Endothelial cell of umbilical vein (primary cell): ENCODE data around the gene NEDD4L. TPM values are rescaled to one million over a fixed set of nuclear protein-coding genes. Genes with fewer than 3 reads are reported as not detected.

Source experiments
- BruUV-seq: library from RNA; stranded (reverse); fragments of 400-500 nt; replicated peaks from 2 replicates; lab custom pipeline; 2021; lab: Mats Ljungman, UMichigan
- CTCF ChIA-PET: fragments of 300-600, 350-600 bp; sonication (Branson Sonifier 250); formaldehyde crosslinking; loops from one replicate; lab custom pipeline; 2021; ENCODE audit warnings: antibody characterized with exemption, inconsistent platforms; lab: Charles Lee
- POLR2A ChIA-PET: fragments of 300-600, 350-600 bp; sonication (Branson Sonifier 250); formaldehyde crosslinking; loops from one replicate; lab custom pipeline; 2021; ENCODE audit warnings: antibody characterized with exemption, inconsistent platforms; lab: Charles Lee
- DNase-seq: peaks from one replicate; pipeline ENCODE4 v3.0.0-alpha.2; 2011; ENCODE audit warnings: low read depth, low spot score
- FAIRE-seq: peaks from 2 replicates; lab custom pipeline; 2011; peaks lifted over from hg19 to GRCh38; lab: Jason Lieb, UNC
- H2AFZ ChIP-seq: 2 replicates; pipeline ENCODE4 v1.6.0; 2012; ENCODE audit warnings: low read depth, low read length, control low read depth, inconsistent platforms
- H3K27ac ChIP-seq: 2 replicates; pipeline ENCODE4 v1.5.1; 2011; ENCODE audit warnings: low read depth, mild to moderate bottlenecking, control low read depth, low read length, moderate library complexity; ENCODE audit not compliant: insufficient read depth
- H3K27me3 ChIP-seq, 2 experiments: 2 replicates each; pipeline versions ENCODE4 v1.6.0 to v1.6.1; 2011; ENCODE audit warnings: low read length in 2 of 2, mixed read lengths in 1 of 2; ENCODE audit not compliant: control insufficient read depth in 2 of 2, insufficient read depth in 2 of 2
- H3K36me3 ChIP-seq, 2 experiments: 2 replicates in 1 of 2; 3 replicates in 1 of 2; pipeline ENCODE4 v1.5.1; 2011; ENCODE audit warnings: low read length in 2 of 2, mild to moderate bottlenecking in 1 of 2, moderate library complexity in 1 of 2; ENCODE audit not compliant: control insufficient read depth in 2 of 2, insufficient read depth in 2 of 2; ENCODE audit errors: extremely low read depth in 1 of 2
- H3K4me1 ChIP-seq: 3 replicates; pipeline ENCODE4 v1.5.1; 2011; ENCODE audit warnings: mild to moderate bottlenecking, low read length; ENCODE audit not compliant: control insufficient read depth, insufficient read depth; ENCODE audit errors: extremely low read depth
- H3K4me2 ChIP-seq: 2 replicates; pipeline ENCODE4 v1.6.1; 2011; ENCODE audit warnings: low read length, control low read depth, mixed read lengths; ENCODE audit not compliant: insufficient read depth
- H3K4me3 ChIP-seq, 3 experiments: fragments of 200-600 bp in 1 of 3; sonication (generic), shearing (Covaris generic) in 1 of 3; replicated peaks in 1 of 3; 2 replicates each; pipeline ENCODE4 v1.5.1; 2011 to 2016; ENCODE audit warnings: control low read depth in 3 of 3, low read length in 3 of 3, mild to moderate bottlenecking in 2 of 3, inconsistent platforms in 1 of 3, low read depth in 1 of 3, moderate library complexity in 1 of 3; ENCODE audit not compliant: insufficient read depth in 1 of 3
- H3K79me2 ChIP-seq: 2 replicates; pipeline ENCODE4 v1.6.0; 2012; ENCODE audit warnings: low read length, inconsistent platforms; ENCODE audit not compliant: control insufficient read depth, insufficient read depth
- H3K9ac ChIP-seq: replicated peaks from 2 replicates; pipeline ENCODE3; 2011; ENCODE audit warnings: low read length, control low read depth; ENCODE audit not compliant: insufficient read depth; ENCODE audit errors: extremely low read depth
- H3K9me1 ChIP-seq: replicated peaks from 3 replicates; pipeline ENCODE4 v1.6.0; 2011; ENCODE audit warnings: mild to moderate bottlenecking, low read length; ENCODE audit not compliant: control insufficient read depth, insufficient read depth; ENCODE audit errors: extremely low read depth
- H3K9me3 ChIP-seq: replicated peaks from 2 replicates; pipeline ENCODE4 v1.5.1; 2012; ENCODE audit warnings: low read length, inconsistent platforms; ENCODE audit not compliant: control insufficient read depth, insufficient read depth
- H4K20me1 ChIP-seq: replicated peaks from 2 replicates; pipeline ENCODE3; 2011; ENCODE audit warnings: mild to moderate bottlenecking, low read length; ENCODE audit not compliant: control insufficient read depth, insufficient read depth; ENCODE audit errors: extremely low read depth
- CTCF ChIP-seq, 2 donors: IDR thresholded peaks; 1 replicate in 1 of 2; 2 replicates in 1 of 2; pipeline ENCODE4 v1.5.1; 2011; ENCODE audit warnings: low read length in 2 of 2, mild to moderate bottlenecking in 2 of 2, moderate library complexity in 2 of 2, control low read depth in 1 of 2, inconsistent platforms in 1 of 2, low read depth in 1 of 2; ENCODE audit not compliant: insufficient read depth in 1 of 2; ENCODE audit errors: extremely low read depth in 1 of 2
- EZH2 ChIP-seq: IDR thresholded peaks from 2 replicates; pipeline ENCODE4 v1.6.1; 2012; ENCODE audit warnings: borderline replicate concordance, low read depth, mild to moderate bottlenecking, moderate library complexity, low read length, inconsistent platforms; ENCODE audit not compliant: severe bottlenecking
- GATA2 ChIP-seq: IDR thresholded peaks from 2 replicates; pipeline ENCODE4 v1.7.0; 2011; ENCODE audit warnings: low read depth, mild to moderate bottlenecking, moderate library complexity, mixed read lengths, low read length; ENCODE audit not compliant: insufficient read length, insufficient read depth
- JUN ChIP-seq: IDR thresholded peaks from 2 replicates; pipeline ENCODE4 v1.6.1; 2011; ENCODE audit warnings: borderline replicate concordance, low read depth; ENCODE audit not compliant: insufficient read length, insufficient read depth
- MAX ChIP-seq: IDR thresholded peaks from 2 replicates; pipeline ENCODE4 v1.6.1; 2011; ENCODE audit not compliant: insufficient read depth, insufficient read length
- POLR2A ChIP-seq: IDR thresholded peaks from 2 replicates; pipeline ENCODE4 v1.6.1; 2012; ENCODE audit warnings: low read depth, mild to moderate bottlenecking, control low read depth, low read length
- POLR2AphosphoS5 ChIP-seq: IDR thresholded peaks from 2 replicates; pipeline ENCODE4 v1.6.1; 2012; ENCODE audit warnings: low read depth, mild to moderate bottlenecking, control low read depth, low read length, moderate library complexity; ENCODE audit not compliant: insufficient read depth
- dilution Hi-C: fragments of 300-500 bp; cut with MboI; formaldehyde crosslinking; loops from one replicate; pipeline ENCODE4 v1.15.0; 2019; ENCODE audit warnings: low sequenced_read_pairs; ENCODE audit not compliant: extremely low pct_ligation_motif_present
- intact Hi-C: fragments of 100-400 bp; cut with micrococcal nuclease; formaldehyde crosslinking; loops from one replicate; pipeline ENCODE4 v1.10.0; 2022
- polyA plus RNA-seq, 4 experiments: library from polyadenylated mRNA; depleted of rRNA in 3 of 4; stranded (reverse) in 3 of 4; unstranded in 1 of 4; fragments of >200 nt; gene quantifications; 2 replicates each; pipeline versions ENCODE4 v1.2.1 to v1.2.3, GENCODE V29; 2011 to 2012; ENCODE audit warnings: missing spikeins in 1 of 4
- total RNA-seq: library from RNA; stranded (reverse); gene quantifications from 2 replicates; pipeline ENCODE4 v1.2.3, GENCODE V29; 2021

The NEDD4L gene
- total and polyA plus RNA-seq, 2 donors (not counting 3 experiments of a cell fraction or from before 2014, with no cell fraction given): 20.5 to 78.9 TPM

GRCh38 chr18:58229162-58229561 lies 185.1 kb downstream of the NEDD4L start:
- Histone ChIP-seq H3K4me3 (no peak overlapping the region), H2AFZ (no peak overlapping the region), H3K27ac (no peak overlapping the region), H3K9me3 (no peaks in the 10 kb centered on the region), H3K4me2 (no peak overlapping the region), H3K4me1 (peaks cover 14% of the 10 kb centered on the region), H4K20me1 (no peaks in the 10 kb centered on the region), H3K9me1 (no peaks in the 10 kb centered on the region), H3K27me3 (no peaks in the 10 kb centered on the region), H3K79me2 (no peaks in the 10 kb centered on the region), H3K9ac (no peak overlapping the region), H3K36me3 (no peaks in the 10 kb centered on the region)
- TF ChIP-seq JUN: no peak
- DNase-seq (no peak), FAIRE-seq (no peak)
- dilution Hi-C loops: no loop called here
- intact Hi-C loops: no loop called here
- ChIA-PET CTCF (interaction anchor here (1.1 to 1.3 kb wide), 2 partner anchors 48 to 93 kb away, joined by 3 to 4 read pairs; no protein-coding TSS in a partner anchor), POLR2A (no interaction called here)
- no TSS peak for BruUV-seq

GRCh38 chr18:58230438-58231179 lies 186.6 kb downstream of the NEDD4L start:
- no TSS peak for BruUV-seq
- intact Hi-C loops (loop anchor here (5.0 kb wide), 1 partner anchor 262 kb away; no protein-coding TSS in a partner anchor), dilution Hi-C loops (no loop called here)
- FAIRE-seq: no peak
- H4K20me1 ChIP-seq: no peaks in the 10 kb centered on the region
- H2AFZ ChIP-seq: no peak overlapping the region
- POLR2A ChIA-PET: no interaction called here
- H3K9me1 ChIP-seq: no peaks in the 10 kb centered on the region
- DNase-seq: no peak
- no peaks in the 10 kb centered on the region for H3K27me3 ChIP-seq
- no peaks in the 10 kb centered on the region for H3K79me2 ChIP-seq
- CTCF ChIA-PET: interaction anchor here (0.6 to 1.1 kb wide), 2 partner anchors 91 to 178 kb away, joined by 3 read pairs; no protein-coding TSS in a partner anchor
- H3K4me1 ChIP-seq: no peaks in the 10 kb centered on the region
- no peak overlapping the region for H3K4me2 ChIP-seq
- no peak for TF ChIP-seq POLR2AphosphoS5
- no peak for TF ChIP-seq JUN
- no peak for TF ChIP-seq POLR2A
- no peak for TF ChIP-seq MAX
- TF ChIP-seq EZH2: no peak
- no peak for TF ChIP-seq CTCF (IDR thresholded peaks at IDR 0.05; ENCODE audit: extremely low read depth in 1 of 2, insufficient read depth in 1 of 2, low read depth in 1 of 2, low read length in 2 of 2)
- TF ChIP-seq GATA2: no peak
- no peak overlapping the region for H3K4me3 ChIP-seq
- no peak overlapping the region for H3K27ac ChIP-seq
- H3K9me3 ChIP-seq: no peaks in the 10 kb centered on the region
- H3K9ac ChIP-seq: no peak overlapping the region
- H3K36me3 ChIP-seq: no peaks in the 10 kb centered on the region
